AG09319 (cell line): ENCODE results near the gene IL9R.

Experiments
- DNase-seq: peaks from one replicate; pipeline ENCODE4 v3.0.0-alpha.2; 2010; ENCODE audit warnings: low read depth; ENCODE audit errors: extremely low read depth
- CTCF ChIP-seq: IDR thresholded peaks from 2 replicates; pipeline ENCODE4 v1.5.1; 2011; ENCODE audit warnings: low read depth, mild to moderate bottlenecking, inconsistent platforms, low read length, moderate library complexity

The IL9R gene

GRCh38 chrX:155997436-155997835 lies at the start of gene IL9R:
Gene IL9R (plus strand): TSS chrX:155997696. CDS start chrX:155997760, 64 bp downstream.
- no peak for TF ChIP-seq CTCF
- no peak for DNase-seq

- no peak for TF ChIP-seq CTCF
- no peak for DNase-seq
Observed at GRCh38 chrX:155949098-155949497, 48.4 kb upstream of the IL9R start.

GRCh38 chrX:155951237-155951789 lies 46.2 kb upstream of the IL9R start:
- TF ChIP-seq CTCF, result no peak
- DNase-seq, result no peak

GRCh38 chrX:155953055-155953454 lies 44.4 kb upstream of the IL9R start:
- no peak for DNase-seq
- TF ChIP-seq CTCF, result no peak

- no peak for TF ChIP-seq CTCF
- DNase-seq, result no peak
Observed at GRCh38 chrX:155954793-155955192, 42.7 kb upstream of the IL9R start.

GRCh38 chrX:155956099-155956498 lies 41.4 kb upstream of the IL9R start:
- TF ChIP-seq CTCF, result no peak

GRCh38 chrX:155956649-155957048 lies 40.8 kb upstream of the IL9R start:
- no peak for DNase-seq
- TF ChIP-seq CTCF, result no peak

More at GRCh38 chrX:155956099-155956498, 41.4 kb upstream of the IL9R start:
- DNase-seq, result no peak
